Iris pigment epithelial cell (primary cell): Measurements from ENCODE around the gene NRM.

Experiments used
- DNase-seq: peaks from one replicate; pipeline ENCODE4 v3.0.0-alpha.2; 2011; ENCODE audit warnings: low read depth

Gene NRM

GRCh38 chr6:30687659-30688431 lies 2.9 kb downstream of the NRM start:
- DNase-seq, result peak; percentile 44

GRCh38 chr6:30686908-30687658 lies 3.7 kb downstream of the NRM start:
- DNase-seq, result peak; percentile 92

DNA sequence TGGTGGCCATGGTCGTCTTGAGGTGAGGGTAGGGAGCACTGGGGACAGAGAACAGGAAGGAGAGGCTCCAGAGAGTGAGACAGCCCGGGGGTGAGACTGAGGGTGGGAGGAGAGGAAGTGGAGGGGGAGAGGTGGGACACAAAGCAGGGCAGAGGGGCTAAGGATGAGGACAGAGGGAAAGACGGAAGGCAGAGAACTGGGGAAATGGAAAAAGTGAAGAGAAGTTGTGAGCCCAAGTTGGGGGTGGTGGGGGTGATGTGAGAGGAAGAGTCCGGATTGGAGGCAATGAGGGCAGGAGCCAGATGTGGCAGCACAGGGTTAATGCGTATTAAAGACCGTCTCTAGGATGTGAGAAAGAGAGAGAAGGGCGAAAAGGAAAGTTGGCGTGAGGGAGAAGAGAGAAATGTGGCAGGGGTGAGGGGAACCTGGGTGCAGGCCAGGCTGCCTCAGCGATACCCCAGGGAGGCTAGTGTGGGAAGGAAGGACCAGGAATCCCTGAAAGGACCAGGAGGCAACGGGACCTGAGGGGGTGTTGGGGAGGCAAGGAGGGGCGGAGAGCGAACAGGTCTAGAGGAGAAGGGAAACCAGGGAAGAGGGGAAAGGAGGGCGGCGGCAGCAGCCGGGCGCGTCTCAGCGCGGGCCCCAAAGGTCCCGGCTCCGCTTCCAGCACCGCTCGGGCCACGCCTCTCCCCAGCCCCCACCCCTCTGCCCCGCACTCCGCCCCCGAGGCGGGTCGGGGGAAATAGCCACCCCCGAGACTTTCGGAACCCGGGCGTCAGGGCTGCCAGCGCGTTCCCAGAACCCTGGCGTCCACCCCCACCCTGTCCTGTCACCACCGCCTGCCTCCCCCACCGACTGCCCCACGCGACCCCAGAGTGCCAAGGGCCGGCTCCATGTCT lies 4.5 kb downstream of the NRM start, which contains the start of gene PPP1R18:
Gene PPP1R18 (minus strand): TSS at position 637 of the 899 bp plus-strand sequence. CDS start 627 bp downstream, at position 10.
- DNase-seq, result peak; percentile 65

DNA sequence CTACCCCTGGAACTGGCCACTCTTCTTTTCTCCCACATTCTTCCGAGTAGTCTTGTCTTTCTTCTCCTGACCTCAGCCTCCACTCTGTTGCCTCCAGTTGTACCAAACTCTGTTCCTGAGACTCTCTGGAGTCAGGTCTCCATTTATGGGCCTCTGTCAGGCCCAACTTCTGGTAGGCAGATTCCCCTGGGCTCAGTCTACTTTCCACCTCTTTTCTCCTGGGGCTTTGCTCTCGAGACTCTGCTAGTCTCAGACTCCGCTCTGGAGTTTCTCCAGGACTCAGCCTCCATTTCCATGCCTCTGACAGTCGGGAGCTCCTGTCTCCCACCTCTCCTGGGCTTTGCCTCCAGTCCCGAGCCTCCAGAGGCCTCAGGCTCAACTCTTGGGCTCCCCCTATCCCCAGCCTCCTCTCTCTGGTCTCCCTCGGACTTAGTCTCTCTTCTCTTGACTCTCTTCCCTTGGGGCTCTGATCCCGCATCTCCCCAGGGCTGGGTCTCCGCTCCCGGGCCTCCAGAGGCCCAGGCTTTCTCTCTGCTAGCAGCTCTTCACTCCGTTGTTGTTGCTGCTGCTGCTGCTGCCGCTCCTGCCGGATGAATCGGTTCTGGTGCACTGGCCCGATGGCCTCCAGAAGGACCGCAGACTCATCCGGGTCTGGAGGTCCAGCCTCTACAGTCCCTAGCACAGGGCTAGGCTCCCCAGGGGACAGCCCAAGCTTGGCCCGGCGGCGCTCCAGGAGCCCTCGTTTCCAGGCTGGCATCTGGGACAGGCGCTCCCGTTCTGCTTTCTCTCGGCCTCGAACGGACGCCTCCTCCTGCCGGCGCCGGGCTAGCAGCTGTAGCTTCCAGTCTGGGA lies 5.4 kb downstream of the NRM start:
- DNase-seq, result peak; percentile 55

- DNase-seq, result peak; percentile 58
These were observed 6.2 kb downstream of the NRM start for GRCh38 chr6:30684386-30685156.

DNA sequence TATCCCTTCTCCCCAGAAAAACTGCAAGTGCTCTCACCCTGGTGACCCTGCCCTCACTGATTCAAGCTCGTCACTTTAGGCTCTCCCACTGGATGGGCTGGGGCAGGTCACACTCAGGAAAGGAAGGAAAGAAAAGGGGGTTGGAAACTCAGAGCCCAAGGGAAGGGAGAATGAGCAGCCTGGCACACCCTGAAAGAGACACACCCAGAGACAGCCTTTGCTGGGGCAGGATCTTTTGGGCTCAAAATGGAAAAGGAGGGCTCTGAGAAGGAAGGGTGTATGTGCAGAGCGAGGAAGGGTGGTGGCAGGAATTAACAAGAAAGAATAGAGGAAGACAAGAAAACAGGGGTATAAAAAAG lies 6.8 kb downstream of the NRM start:
- DNase-seq, result no peak

DNA sequence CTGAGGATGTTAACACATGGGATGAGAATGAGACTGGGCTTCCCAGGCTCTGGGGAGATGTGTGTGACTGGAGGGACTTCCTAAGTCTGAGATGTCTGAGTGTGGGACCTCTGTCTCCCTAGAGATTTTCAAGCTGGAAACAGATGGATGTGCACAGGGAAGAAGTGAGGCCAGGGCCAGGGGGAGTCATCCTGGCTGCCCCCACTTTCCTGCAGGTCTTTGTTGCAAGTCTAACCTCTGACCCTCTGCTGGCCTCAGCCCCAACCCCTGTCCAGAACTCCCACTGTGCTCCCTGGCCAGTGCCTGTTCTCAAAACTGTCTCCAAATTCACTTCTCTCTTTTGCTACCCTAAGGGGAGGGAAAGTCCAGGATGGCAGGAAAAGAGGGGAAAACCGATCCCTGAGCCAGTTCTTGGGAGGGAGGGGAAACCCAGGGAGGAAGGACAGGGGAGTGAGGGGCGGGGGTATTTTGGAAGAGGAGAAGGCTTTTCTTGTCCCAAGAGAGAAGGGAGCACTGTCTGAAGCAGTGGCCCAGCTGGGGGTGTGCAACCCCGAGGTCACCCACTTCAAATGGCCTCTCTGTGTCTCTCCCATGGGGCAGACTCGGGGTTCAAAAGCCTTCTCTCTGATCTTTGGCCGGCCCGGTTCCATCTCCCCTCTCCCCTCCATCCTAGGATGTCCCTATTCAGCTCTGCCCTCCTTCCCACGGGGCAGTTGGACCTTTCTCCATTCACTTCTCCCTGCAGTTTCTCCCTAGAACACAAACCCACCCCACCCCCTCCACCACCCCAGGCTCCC lies 7.4 kb downstream of the NRM start:
- no peak for DNase-seq

GRCh38 chr6:30682143-30683117 lies 8.4 kb downstream of the NRM start:
- peak; percentile 93 for DNase-seq

GRCh38 chr6:30681766-30682142 lies 9.0 kb downstream of the NRM start:
- no peak for DNase-seq

DNA sequence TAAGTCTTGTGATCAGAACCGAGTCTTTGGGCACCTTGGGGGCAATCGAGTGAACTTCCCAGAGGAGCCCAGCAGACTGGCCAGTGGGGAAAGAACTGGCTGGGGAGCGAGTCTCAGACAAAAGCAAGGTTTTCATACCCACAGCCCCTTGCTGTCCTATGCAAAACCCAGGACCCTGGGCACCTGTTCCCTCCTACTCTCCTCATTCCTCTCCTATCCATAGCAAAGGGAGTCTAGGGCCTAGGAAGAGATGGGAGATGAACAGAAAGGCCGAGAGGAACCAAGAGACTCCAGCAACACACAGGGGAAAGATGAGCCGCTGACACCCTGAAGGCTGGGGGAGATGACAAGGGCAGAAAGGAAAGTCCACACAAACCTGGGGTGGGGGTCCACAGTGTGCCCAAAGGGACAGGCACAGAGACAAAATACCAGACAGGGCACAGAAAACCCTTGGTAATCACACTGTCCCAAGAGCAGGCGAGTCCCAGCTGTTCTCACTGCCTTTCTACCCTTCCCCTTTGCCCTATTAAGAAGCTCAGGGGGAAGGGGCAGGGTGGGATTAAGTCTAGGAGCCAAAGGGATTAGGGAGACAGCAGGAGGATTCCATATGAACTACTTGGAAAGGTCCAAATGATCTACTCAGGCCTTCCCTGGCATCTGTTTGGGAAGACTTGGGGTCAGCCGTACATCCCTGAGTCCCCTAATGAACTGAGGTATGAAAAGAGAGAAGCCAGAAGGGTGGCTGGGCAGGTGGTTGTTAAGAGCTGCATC lies 10.8 kb downstream of the NRM start:
- no peak for DNase-seq

DNA sequence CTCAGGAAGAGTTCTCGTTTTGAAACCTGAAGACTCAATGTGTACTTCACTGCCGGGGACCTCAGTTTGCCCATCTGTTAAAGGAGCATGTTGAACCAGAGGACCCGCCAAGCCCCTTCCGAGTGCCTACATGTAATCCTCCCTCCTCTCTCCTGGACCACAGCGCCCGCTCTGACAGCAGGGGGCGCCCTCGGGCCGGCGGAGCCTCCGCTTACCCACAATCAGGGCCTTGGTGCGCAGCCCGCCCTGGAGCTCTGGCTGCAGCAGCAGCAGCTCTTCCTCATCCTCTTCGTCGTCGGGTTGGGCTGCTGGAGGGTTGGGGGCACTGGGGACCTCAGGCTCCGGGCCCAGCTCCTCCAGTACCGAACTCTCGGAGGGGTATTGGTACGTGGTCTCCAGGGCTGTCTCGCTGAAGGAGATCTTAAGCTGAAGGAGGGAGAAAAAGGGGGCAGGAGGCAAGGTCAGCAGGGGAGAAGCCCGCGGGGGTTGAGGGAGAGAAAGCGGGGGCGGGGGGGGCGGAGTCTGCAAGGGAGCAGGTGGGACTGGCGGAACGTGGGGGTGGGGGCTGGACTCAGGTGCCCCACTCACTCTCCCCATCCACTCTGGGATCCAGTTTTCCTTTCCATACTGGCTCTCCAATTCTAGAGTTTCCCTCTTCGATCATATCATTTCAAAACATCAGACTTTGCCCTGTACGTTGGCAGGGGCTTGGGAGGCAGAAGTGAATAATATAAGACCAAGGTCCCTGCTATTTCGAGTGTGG lies 11.6 kb downstream of the NRM start:
- DNase-seq, result peak; percentile 77

DNA sequence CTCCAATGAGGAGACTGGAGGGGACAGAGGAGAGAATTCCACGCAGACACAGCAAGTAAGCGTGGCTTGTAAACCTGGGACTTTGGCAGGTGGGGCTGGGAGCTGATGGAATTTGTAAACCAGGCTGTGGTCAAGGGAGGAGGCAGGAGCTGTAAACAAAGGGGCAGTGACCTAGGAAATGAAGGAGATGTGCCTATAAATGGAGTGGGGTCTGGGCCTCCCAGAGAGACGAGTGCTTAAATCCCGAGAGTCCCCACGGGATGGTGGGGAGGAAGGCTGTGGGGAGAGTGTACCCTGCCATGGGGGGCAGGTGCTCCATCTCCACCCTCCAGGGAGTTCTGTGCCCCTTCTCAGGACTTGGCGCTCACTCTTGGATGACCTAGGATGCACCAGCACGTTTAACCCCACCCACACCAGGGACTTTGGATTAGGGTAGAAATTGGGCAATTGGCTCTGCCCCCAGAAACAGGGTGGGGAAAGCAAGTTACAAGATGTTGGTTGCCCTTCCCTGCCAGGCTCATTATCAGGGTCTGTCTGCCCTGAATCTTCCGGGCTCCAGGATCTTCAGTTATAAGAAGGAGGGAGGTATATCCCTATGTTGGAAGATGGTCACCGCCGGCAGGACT lies 14.0 kb downstream of the NRM start:
- no peak for DNase-seq

- DNase-seq, result peak; percentile 98
These were observed 18.1 kb downstream of the NRM start, which contains the start of gene DHX16 for GRCh38 chr6:30672445-30673253. Gene DHX16 (minus strand): TSS chr6:30673006. CDS start chr6:30672841, 165 bp downstream.

DNA sequence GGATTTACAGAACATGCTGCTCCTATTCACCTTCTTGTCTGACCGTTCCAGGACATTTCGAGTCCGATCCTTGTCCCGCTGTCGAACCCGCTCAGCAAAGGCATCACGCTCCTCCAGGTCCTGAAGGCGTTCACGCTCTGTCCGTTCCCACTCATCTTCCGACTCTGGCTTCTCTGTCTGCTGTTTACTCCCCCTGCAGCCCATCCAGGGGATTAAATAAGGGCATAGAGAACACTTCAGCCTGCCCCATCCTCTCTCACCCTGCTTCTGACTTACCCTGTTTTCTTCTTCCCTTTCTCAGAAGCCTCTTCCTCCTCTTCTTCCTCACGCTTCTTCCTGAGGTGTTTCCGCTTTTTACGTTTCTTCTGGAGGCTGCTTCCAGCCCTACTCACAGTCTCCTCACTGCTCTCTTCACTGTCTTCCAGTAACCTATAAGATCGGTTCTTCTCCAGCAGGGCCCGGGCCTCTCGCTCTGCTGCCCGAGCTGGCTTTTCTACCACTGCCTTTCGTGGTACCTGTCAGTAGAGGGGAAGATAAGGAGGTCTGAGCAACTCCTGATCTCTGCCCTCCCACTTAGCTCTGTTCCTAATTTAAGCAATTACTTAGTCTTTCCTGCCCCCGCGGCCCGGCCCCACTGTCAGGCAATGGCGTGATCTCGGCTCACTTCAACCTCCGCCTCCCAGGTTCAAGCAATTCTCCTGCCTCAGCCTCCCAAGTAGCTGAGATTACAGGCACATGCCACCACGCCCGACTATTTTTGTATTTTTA lies 19.8 kb downstream of the NRM start:
- DNase-seq, result no peak

DNA sequence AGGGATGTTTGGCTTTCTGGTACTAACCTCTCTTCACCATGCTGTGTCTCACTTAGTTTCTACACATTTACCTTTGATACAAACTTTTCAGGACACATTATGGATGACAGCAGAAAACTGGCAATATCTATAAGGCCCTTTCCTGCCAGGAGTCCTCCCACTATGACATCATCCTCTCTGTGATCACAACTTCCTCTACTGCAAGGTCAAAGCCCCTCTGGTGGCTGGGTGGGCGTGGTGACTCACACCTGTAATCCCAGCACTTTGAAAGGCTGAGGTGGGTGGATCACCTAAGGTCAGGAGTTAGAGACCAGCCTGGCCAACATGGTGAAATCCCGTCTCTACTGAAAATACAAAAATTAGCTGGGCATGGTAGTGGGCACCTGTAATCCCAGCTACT lies 24.5 kb downstream of the NRM start:
- DNase-seq, result peak; percentile 65
